ENCODE data around the gene NAV2. TPM values are rescaled to one million over a fixed set of nuclear protein-coding genes. Genes with fewer than 3 reads are reported as not detected.

Gene NAV2
- total RNA-seq, 1 experiment from 2014 or later = 2.1 TPM

DNA sequence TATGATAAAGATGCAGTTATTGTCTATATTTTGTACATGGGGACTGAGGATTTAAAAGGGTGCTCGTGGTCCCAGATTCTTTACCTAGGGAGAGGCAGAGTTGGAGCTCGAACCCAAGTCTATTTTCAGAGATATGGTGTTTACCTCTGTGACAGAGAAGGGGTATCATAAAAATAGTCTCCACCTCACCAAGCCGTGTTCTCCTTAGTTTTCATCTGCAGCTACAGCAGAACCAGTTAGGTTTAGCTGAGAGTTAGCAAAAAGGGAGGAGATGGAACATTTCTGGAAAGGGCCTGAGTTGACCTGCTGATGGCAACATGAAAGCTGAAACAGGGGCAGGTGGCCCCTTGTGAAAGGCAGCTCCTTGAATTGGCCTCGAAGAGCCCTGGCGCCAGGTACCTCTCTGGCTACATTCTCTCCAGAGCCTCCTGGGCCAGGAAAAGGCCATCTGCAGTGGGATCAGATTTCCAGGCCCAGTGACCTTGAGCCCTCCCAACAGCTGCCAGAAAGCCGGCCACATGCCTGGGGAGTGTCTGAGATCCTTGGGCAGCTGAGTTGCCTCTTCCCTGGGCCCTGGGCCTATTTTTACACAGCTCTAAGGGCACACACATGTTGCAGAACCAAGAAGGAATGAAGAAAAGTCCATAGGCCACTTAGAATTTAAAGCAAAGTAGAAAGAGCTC is 136.6 kb downstream of the NAV2 start:
- POLR2A ChIA-PET = no interaction called here
- intact Hi-C loops (cut with micrococcal nuclease) = no loop called here
- no peak overlapping the region for H2AFZ ChIP-seq (ENCODE audit: low read depth, low read length, poor library complexity, severe bottlenecking)
- H3K4me1 ChIP-seq (ENCODE audit: control insufficient read depth in 1 of 2, insufficient read depth in 2 of 2, low read length in 2 of 2) = no peaks in the 10 kb centered on the region
- H3K79me2 ChIP-seq (ENCODE audit: insufficient read depth, low read length) = no peaks in the 10 kb centered on the region
- TF ChIP-seq ELF1 (IDR thresholded peaks at IDR 0.05; ENCODE audit: borderline replicate concordance, low read depth) = no peak
- TF ChIP-seq EZH2phosphoT487 (IDR thresholded peaks at IDR 0.05; ENCODE audit: borderline replicate concordance) = no peak
- no peak for TF ChIP-seq TCF7L2 (IDR thresholded peaks at IDR 0.05; ENCODE audit: borderline replicate concordance, extremely low read depth, insufficient read depth, insufficient read length)
- TF ChIP-seq ZNF274 (IDR thresholded peaks at IDR 0.05; ENCODE audit: low read depth, low read length) = no peak
- no peak for TF ChIP-seq CBX3 (IDR thresholded peaks at IDR 0.05; ENCODE audit: low read depth)
- TF ChIP-seq POLR2A (IDR thresholded peaks at IDR 0.05; ENCODE audit: borderline replicate concordance, extremely low read depth, insufficient read depth, insufficient read length) = no peak
- TF ChIP-seq SRF (IDR thresholded peaks at IDR 0.05; ENCODE audit: low read depth) = no peak
- TF ChIP-seq YY1 (IDR thresholded peaks at IDR 0.05; ENCODE audit: extremely low read depth, insufficient replicate concordance, low read depth, low read length) = no peak
- no peak for TF ChIP-seq ZFX (IDR thresholded peaks at IDR 0.05)
- TF ChIP-seq SP1 (IDR thresholded peaks at IDR 0.05; ENCODE audit: low read depth) = no peak
- no peak for TF ChIP-seq RAD21 (IDR thresholded peaks at IDR 0.05; ENCODE audit: low read depth)
- no peak for TF ChIP-seq EGR1 (IDR thresholded peaks at IDR 0.05; ENCODE audit: low read depth)
- TF ChIP-seq, protein P1, sequence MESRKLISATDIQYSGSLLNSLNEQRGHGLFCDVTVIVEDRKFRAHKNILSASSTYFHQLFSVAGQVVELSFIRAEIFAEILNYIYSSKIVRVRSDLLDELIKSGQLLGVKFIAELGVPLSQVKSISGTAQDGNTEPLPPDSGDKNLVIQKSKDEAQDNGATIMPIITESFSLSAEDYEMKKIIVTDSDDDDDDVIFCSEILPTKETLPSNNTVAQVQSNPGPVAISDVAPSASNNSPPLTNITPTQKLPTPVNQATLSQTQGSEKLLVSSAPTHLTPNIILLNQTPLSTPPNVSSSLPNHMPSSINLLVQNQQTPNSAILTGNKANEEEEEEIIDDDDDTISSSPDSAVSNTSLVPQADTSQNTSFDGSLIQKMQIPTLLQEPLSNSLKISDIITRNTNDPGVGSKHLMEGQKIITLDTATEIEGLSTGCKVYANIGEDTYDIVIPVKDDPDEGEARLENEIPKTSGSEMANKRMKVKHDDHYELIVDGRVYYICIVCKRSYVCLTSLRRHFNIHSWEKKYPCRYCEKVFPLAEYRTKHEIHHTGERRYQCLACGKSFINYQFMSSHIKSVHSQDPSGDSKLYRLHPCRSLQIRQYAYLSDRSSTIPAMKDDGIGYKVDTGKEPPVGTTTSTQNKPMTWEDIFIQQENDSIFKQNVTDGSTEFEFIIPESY (IDR thresholded peaks at IDR 0.05; ENCODE audit: extremely low read depth, insufficient replicate concordance, low read length) = no peak
- DNase-seq (ENCODE audit: low read depth, low spot score) (no peak), ATAC-seq (no peak)
- no peaks in the 10 kb centered on the region for H3K27me3 ChIP-seq (ENCODE audit: insufficient read depth, low read length)
- no peak overlapping the region for H3K27ac ChIP-seq (ENCODE audit: low read depth, low read length)
- no peaks in the 10 kb centered on the region for H3K9me2 ChIP-seq (ENCODE audit: insufficient read depth)
- BruUV-seq (replicated peaks) = no TSS peak
- no peaks in the 10 kb centered on the region for H3K9me3 ChIP-seq (ENCODE audit: control insufficient read depth in 1 of 2, insufficient read depth in 1 of 2, low read depth in 1 of 2, low read length in 2 of 2)
- H3K9ac ChIP-seq (ENCODE audit: low read length) = no peak overlapping the region
- no peaks in the 10 kb centered on the region for H3K36me3 ChIP-seq (ENCODE audit: control insufficient read depth in 1 of 2, insufficient read depth in 2 of 2, low read length in 2 of 2)
- no peak overlapping the region for H3K4me2 ChIP-seq (ENCODE audit: low read length)
- RAD21 ChIA-PET (ENCODE audit: low non-redundant PET in 1 of 2, low total read pairs in 2 of 2, uncharacterized antibody in 2 of 2, unreplicated experiment in 2 of 2) = no interaction called here
- no peaks in the 10 kb centered on the region for H4K20me1 ChIP-seq (ENCODE audit: insufficient read depth)
- H3K4me3 ChIP-seq (replicated peaks in 1 of 2; ENCODE audit: low read depth in 1 of 2, low read length in 2 of 2) = no peak overlapping the region
- CTCF ChIA-PET = no interaction called here

All from HCT116 (cell line).